22Rv1 (cell line): Measurements from ENCODE around the gene ALKBH5.

Experiments used
- H3K27ac ChIP-seq: fragments of 450-650 bp; 2 replicates; pipeline ENCODE4 v1.5.1; 2017
- CTCF ChIP-seq: fragments of 450-650 bp; IDR thresholded peaks from 2 replicates; pipeline ENCODE4 v1.5.1; 2017; ENCODE audit warnings: mild to moderate bottlenecking
- ZFX ChIP-seq: fragments of 450-650 bp; IDR thresholded peaks from 2 replicates; pipeline ENCODE4 v1.6.1; 2017; ENCODE audit warnings: antibody characterized with exemption, borderline replicate concordance

The ALKBH5 gene

GRCh38 chr17:18229254-18229653 lies 45.6 kb downstream of the ALKBH5 start:
- TF ChIP-seq CTCF (no peak), ZFX (no peak)
- no peak overlapping the region for H3K27ac ChIP-seq

- TF ChIP-seq CTCF (no peak), ZFX (no peak)
- H3K27ac ChIP-seq: no peak overlapping the region
Measured at GRCh38 chr17:18229771-18230170, 46.1 kb downstream of the ALKBH5 start.

- no peak overlapping the region for H3K27ac ChIP-seq
- TF ChIP-seq ZFX: no peak
- TF ChIP-seq CTCF: no peak
Measured at GRCh38 chr17:18230288-18231141, 46.9 kb downstream of the ALKBH5 start.

GRCh38 chr17:18231164-18231563 lies 47.5 kb downstream of the ALKBH5 start:
- no peak for TF ChIP-seq CTCF
- TF ChIP-seq ZFX: no peak

GRCh38 chr17:18233803-18234518 lies 50.3 kb downstream of the ALKBH5 start:
- TF ChIP-seq CTCF (no peak), ZFX (no peak)
- no peak overlapping the region for H3K27ac ChIP-seq

More at GRCh38 chr17:18231164-18231563, 47.5 kb downstream of the ALKBH5 start:
- H3K27ac ChIP-seq: no peak overlapping the region

GRCh38 chr17:18234853-18235380 lies 51.3 kb downstream of the ALKBH5 start:
- no peak overlapping the region for H3K27ac ChIP-seq
- no peak for TF ChIP-seq ZFX
- no peak for TF ChIP-seq CTCF

- no peak overlapping the region for H3K27ac ChIP-seq
- TF ChIP-seq CTCF (no peak), ZFX (no peak)
Measured at GRCh38 chr17:18235743-18236256, 52.2 kb downstream of the ALKBH5 start.
